WTC11 (cell line): ENCODE data around the gene NCK1. TPM values are rescaled to one million over a fixed set of nuclear protein-coding genes. Genes with fewer than 3 reads are reported as not detected.

ENCODE experiments used
- ATAC-seq: fragments of 200-7000 bp; cut with Tn5 transposase; 2 replicates; pipeline ENCODE4 v1.10.0; 2021; ENCODE audit warnings: mild to moderate bottlenecking, moderate library complexity
- CTCF ChIA-PET: fragments of 300-600 bp; sonication (Branson Sonifier 250); formaldehyde crosslinking; loops from one replicate; lab custom pipeline; 2021; ENCODE audit warnings: antibody characterized with exemption; lab: Charles Lee
- POLR2A ChIA-PET: fragments of 350-600 bp; sonication (Branson Sonifier 250); formaldehyde crosslinking; loops from one replicate; lab custom pipeline; 2021; ENCODE audit warnings: antibody characterized with exemption; lab: Charles Lee
- DNase-seq: peaks from one replicate; pipeline ENCODE4 v3.0.0; 2021; ENCODE audit warnings: low spot score
- H3K27ac Mint-ChIP-seq: 2 replicates; pipeline ENCODE4 v1.8.0; 2021; ENCODE audit warnings: mixed read lengths
- H3K27me3 Mint-ChIP-seq: 2 replicates; pipeline ENCODE4 v1.8.0; 2021; ENCODE audit warnings: low read depth, mild to moderate bottlenecking, moderate library complexity, mixed read lengths
- H3K36me3 Mint-ChIP-seq: 2 replicates; pipeline ENCODE4 v1.8.0; 2021; ENCODE audit warnings: mixed read lengths
- H3K4me1 Mint-ChIP-seq: 2 replicates; pipeline ENCODE4 v1.8.0; 2022; ENCODE audit warnings: mixed read lengths
- H3K4me3 Mint-ChIP-seq: 2 replicates; pipeline ENCODE4 v1.8.0; 2021; ENCODE audit warnings: mild to moderate bottlenecking, moderate library complexity, mixed read lengths
- H3K9me3 Mint-ChIP-seq: 2 replicates; pipeline ENCODE4 v1.8.0; 2021; ENCODE audit warnings: mixed read lengths
- ELF4 ChIP-seq: sonication (generic); formaldehyde crosslinking; IDR thresholded peaks from 2 replicates; pipeline ENCODE4 v1.8.1; 2022; ENCODE audit warnings: low read depth, mild to moderate bottlenecking, moderate library complexity, missing genetic modification reagents
- GRHL2 ChIP-seq: fragments of 250-450 bp; sonication (Bioruptor Pico); IDR thresholded peaks from 2 replicates; pipeline ENCODE4 v1.8.0; 2022; ENCODE audit warnings: mild to moderate bottlenecking, moderate library complexity; ENCODE audit not compliant: insufficient replicate concordance, severe bottlenecking
- GTF2I ChIP-seq: fragments of 250-450 bp; sonication (Bioruptor Pico); conservative IDR thresholded peaks from 2 replicates; pipeline ENCODE4 v1.4.0; 2021; ENCODE audit warnings: mild to moderate bottlenecking
- MYBL2 ChIP-seq: sonication (generic); formaldehyde crosslinking; IDR thresholded peaks from 2 replicates; pipeline ENCODE4 v1.8.1; 2023; ENCODE audit warnings: mild to moderate bottlenecking, moderate library complexity, missing genetic modification reagents
- NFATC4 ChIP-seq: fragments of 250-450 bp; sonication (Bioruptor Pico); IDR thresholded peaks from 2 replicates; pipeline ENCODE4 v1.9.0; 2021; ENCODE audit warnings: mild to moderate bottlenecking
- NFE2L1 ChIP-seq: sonication (generic); formaldehyde crosslinking; IDR thresholded peaks from 2 replicates; pipeline ENCODE4 v1.8.1; 2023; ENCODE audit warnings: missing genetic modification reagents
- NR3C1 ChIP-seq: sonication (generic); formaldehyde crosslinking; conservative IDR thresholded peaks from 2 replicates; pipeline ENCODE4 v1.8.1; 2023; ENCODE audit warnings: low read depth, mild to moderate bottlenecking, missing genetic modification reagents
- SMAD3 ChIP-seq: sonication (generic); formaldehyde crosslinking; IDR thresholded peaks from 2 replicates; pipeline ENCODE4 v1.8.0; 2022; ENCODE audit warnings: missing genetic modification reagents, mild to moderate bottlenecking, borderline replicate concordance
- ZNF416 ChIP-seq: fragments of 250-450 bp; sonication (Bioruptor Pico); IDR thresholded peaks from 2 replicates; pipeline ENCODE4 v1.9.0; 2021; ENCODE audit warnings: mild to moderate bottlenecking, inconsistent platforms
- total RNA-seq: library from RNA; stranded (reverse); gene quantifications from 3 replicates; pipeline ENCODE4 v1.2.3, GENCODE V29; 2021
- TF ChIP-seq, protein P1 (sequence below): sonication (generic); formaldehyde crosslinking; IDR thresholded peaks from 2 replicates; pipeline ENCODE4 v1.8.0; 2022; ENCODE audit warnings: missing genetic modification reagents
- TF ChIP-seq, protein P2 (sequence below): sonication (generic); formaldehyde crosslinking; IDR thresholded peaks from 2 replicates; pipeline ENCODE4 v1.8.0; 2022; ENCODE audit warnings: mild to moderate bottlenecking, missing genetic modification reagents
- TF ChIP-seq, protein P3 (sequence below): fragments of 250-450 bp; sonication (Bioruptor Pico); conservative IDR thresholded peaks from 2 replicates; pipeline ENCODE4 v1.9.0; 2021; ENCODE audit warnings: mild to moderate bottlenecking
- TF ChIP-seq, protein P4 (sequence below): sonication (generic); formaldehyde crosslinking; IDR thresholded peaks from 2 replicates; pipeline ENCODE4 v1.8.1; 2023; ENCODE audit warnings: mild to moderate bottlenecking, missing genetic modification reagents, borderline replicate concordance
- TF ChIP-seq, protein P5 (sequence below): sonication (generic); formaldehyde crosslinking; IDR thresholded peaks from 2 replicates; pipeline ENCODE4 v1.8.0; 2023; ENCODE audit warnings: missing genetic modification reagents
- TF ChIP-seq, protein P6 (sequence below): sonication (generic); formaldehyde crosslinking; IDR thresholded peaks from 2 replicates; pipeline ENCODE4 v1.8.1; 2022; ENCODE audit warnings: low read depth, missing genetic modification reagents, borderline replicate concordance
- TF ChIP-seq, protein P7 (sequence below): sonication (generic); formaldehyde crosslinking; IDR thresholded peaks from 2 replicates; pipeline ENCODE4 v1.8.1; 2023; ENCODE audit warnings: mild to moderate bottlenecking, moderate library complexity, missing genetic modification reagents

NCK1 gene
- total RNA-seq, 1 experiment from 2014 or later: 28.9 TPM

DNA sequence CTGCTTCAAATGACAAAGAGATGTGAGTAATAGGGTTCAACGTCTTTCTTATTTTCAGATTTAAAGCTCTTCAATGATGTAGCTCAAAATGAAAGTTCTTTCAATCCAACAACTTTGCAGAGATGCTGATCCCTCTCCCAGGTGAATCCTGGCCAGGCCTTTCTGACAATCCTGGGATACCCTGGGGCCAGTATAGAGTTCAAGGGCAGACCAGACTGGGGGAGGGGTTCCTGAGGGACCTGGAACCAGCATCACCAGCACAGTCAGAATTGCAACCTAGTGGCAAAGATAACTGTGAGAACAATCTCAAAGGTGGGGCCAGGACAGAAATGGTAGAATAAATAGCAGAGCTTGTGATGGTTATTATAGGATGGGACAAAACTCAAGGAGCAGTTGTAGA lies 19.7 kb upstream of the NCK1 start:
- no peaks in the 10 kb centered on the region for H3K9me3 Mint-ChIP-seq
- no peaks in the 10 kb centered on the region; the same call in 1 of the 2 replicates for H3K27me3 Mint-ChIP-seq
- H3K4me3 Mint-ChIP-seq: no peak overlapping the region
- TF ChIP-seq, protein P1, sequence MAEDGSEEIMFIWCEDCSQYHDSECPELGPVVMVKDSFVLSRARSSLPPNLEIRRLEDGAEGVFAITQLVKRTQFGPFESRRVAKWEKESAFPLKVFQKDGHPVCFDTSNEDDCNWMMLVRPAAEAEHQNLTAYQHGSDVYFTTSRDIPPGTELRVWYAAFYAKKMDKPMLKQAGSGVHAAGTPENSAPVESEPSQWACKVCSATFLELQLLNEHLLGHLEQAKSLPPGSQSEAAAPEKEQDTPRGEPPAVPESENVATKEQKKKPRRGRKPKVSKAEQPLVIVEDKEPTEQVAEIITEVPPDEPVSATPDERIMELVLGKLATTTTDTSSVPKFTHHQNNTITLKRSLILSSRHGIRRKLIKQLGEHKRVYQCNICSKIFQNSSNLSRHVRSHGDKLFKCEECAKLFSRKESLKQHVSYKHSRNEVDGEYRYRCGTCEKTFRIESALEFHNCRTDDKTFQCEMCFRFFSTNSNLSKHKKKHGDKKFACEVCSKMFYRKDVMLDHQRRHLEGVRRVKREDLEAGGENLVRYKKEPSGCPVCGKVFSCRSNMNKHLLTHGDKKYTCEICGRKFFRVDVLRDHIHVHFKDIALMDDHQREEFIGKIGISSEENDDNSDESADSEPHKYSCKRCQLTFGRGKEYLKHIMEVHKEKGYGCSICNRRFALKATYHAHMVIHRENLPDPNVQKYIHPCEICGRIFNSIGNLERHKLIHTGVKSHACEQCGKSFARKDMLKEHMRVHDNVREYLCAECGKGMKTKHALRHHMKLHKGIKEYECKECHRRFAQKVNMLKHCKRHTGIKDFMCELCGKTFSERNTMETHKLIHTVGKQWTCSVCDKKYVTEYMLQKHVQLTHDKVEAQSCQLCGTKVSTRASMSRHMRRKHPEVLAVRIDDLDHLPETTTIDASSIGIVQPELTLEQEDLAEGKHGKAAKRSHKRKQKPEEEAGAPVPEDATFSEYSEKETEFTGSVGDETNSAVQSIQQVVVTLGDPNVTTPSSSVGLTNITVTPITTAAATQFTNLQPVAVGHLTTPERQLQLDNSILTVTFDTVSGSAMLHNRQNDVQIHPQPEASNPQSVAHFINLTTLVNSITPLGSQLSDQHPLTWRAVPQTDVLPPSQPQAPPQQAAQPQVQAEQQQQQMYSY (CRISPR knock-in tag): peak; percentile 53
- no peak for TF ChIP-seq NR3C1 (CRISPR knock-in tag)
- H3K27ac Mint-ChIP-seq: 0 out of 2 replicates have a peak overlapping the region, but pooled peaks have one; percentile 12
- ChIA-PET CTCF (no interaction called here), POLR2A (no interaction called here)
- DNase-seq (no peak), ATAC-seq (no peak; the same call in 1 of the 2 replicates)
- peaks cover 29% of the 10 kb centered on the region for H3K4me1 Mint-ChIP-seq
- H3K36me3 Mint-ChIP-seq: peaks cover 30% of the 10 kb centered on the region

DNA sequence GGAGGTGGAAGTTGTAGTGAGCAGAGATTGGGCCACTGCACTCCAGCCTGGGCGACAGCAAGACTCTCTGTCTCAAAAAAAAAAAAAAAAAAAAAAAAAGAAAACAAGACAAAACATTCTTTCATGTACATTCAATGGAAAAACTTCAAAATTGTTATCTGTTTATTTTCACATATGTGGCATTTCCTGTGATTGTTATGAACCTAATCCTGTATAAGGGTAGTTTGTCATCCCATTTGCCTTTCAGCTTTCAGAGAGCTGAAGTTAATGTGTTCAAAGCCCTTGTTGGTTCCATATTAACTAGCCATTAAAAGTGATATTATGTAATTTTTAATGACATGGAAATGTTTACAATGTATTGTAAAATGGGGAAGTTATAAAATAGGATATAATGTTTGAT lies 17.3 kb upstream of the NCK1 start:
- peaks cover 30% of the 10 kb centered on the region for H3K36me3 Mint-ChIP-seq
- TF ChIP-seq SMAD3 (CRISPR knock-in tag): no peak
- TF ChIP-seq, protein P2, sequence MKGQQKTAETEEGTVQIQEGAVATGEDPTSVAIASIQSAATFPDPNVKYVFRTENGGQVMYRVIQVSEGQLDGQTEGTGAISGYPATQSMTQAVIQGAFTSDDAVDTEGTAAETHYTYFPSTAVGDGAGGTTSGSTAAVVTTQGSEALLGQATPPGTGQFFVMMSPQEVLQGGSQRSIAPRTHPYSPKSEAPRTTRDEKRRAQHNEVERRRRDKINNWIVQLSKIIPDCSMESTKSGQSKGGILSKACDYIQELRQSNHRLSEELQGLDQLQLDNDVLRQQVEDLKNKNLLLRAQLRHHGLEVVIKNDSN (CRISPR knock-in tag): no peak
- TF ChIP-seq GRHL2 (CRISPR knock-in tag): no peak
- TF ChIP-seq, protein P3, sequence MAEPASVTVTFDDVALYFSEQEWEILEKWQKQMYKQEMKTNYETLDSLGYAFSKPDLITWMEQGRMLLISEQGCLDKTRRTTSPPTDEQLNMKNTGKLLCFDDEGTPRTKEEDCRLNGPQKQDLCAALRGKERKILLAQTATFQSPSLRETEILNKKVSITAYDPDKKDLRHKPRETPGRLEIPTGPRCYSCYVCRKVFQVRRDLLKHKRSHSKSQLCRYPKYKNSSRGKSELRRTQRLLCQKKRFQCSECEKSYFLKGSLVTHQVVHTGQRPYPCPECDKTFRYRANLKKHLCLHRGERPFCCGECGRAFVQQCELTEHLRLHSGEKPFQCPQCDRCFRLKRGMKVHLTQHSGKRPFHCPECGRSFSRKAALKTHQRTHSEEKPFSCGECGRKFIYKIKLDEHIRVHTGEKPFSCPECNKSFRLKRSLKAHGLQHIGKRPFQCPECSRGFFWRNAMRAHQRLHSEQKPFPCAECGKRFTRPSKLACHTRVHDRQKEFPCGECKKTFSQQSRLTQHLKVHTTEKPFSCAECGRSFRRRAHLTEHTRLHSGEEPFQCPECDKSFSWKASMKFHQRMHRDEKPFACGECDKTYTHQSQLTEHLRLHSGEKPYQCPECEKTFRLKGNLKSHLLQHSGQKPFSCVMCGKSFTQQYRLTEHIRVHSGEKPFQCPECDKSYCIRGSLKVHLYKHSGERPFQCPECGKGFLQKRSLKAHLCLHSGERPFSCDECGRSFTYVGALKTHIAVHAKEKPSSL (CRISPR knock-in tag): no peak
- TF ChIP-seq ELF4: no peak
- TF ChIP-seq, protein P4, sequence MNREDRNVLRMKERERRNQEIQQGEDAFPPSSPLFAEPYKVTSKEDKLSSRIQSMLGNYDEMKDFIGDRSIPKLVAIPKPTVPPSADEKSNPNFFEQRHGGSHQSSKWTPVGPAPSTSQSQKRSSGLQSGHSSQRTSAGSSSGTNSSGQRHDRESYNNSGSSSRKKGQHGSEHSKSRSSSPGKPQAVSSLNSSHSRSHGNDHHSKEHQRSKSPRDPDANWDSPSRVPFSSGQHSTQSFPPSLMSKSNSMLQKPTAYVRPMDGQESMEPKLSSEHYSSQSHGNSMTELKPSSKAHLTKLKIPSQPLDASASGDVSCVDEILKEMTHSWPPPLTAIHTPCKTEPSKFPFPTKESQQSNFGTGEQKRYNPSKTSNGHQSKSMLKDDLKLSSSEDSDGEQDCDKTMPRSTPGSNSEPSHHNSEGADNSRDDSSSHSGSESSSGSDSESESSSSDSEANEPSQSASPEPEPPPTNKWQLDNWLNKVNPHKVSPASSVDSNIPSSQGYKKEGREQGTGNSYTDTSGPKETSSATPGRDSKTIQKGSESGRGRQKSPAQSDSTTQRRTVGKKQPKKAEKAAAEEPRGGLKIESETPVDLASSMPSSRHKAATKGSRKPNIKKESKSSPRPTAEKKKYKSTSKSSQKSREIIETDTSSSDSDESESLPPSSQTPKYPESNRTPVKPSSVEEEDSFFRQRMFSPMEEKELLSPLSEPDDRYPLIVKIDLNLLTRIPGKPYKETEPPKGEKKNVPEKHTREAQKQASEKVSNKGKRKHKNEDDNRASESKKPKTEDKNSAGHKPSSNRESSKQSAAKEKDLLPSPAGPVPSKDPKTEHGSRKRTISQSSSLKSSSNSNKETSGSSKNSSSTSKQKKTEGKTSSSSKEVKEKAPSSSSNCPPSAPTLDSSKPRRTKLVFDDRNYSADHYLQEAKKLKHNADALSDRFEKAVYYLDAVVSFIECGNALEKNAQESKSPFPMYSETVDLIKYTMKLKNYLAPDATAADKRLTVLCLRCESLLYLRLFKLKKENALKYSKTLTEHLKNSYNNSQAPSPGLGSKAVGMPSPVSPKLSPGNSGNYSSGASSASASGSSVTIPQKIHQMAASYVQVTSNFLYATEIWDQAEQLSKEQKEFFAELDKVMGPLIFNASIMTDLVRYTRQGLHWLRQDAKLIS (CRISPR knock-in tag): no peak
- TF ChIP-seq NFE2L1 (CRISPR knock-in tag): no peak
- TF ChIP-seq NR3C1 (CRISPR knock-in tag): no peak
- no peak for TF ChIP-seq NFATC4 (CRISPR knock-in tag)
- TF ChIP-seq, protein P5, sequence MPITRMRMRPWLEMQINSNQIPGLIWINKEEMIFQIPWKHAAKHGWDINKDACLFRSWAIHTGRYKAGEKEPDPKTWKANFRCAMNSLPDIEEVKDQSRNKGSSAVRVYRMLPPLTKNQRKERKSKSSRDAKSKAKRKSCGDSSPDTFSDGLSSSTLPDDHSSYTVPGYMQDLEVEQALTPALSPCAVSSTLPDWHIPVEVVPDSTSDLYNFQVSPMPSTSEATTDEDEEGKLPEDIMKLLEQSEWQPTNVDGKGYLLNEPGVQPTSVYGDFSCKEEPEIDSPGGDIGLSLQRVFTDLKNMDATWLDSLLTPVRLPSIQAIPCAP (CRISPR knock-in tag): no peak
- no peak for TF ChIP-seq MYBL2 (CRISPR knock-in tag)
- TF ChIP-seq GTF2I (CRISPR knock-in tag): no peak
- TF ChIP-seq, protein P6, sequence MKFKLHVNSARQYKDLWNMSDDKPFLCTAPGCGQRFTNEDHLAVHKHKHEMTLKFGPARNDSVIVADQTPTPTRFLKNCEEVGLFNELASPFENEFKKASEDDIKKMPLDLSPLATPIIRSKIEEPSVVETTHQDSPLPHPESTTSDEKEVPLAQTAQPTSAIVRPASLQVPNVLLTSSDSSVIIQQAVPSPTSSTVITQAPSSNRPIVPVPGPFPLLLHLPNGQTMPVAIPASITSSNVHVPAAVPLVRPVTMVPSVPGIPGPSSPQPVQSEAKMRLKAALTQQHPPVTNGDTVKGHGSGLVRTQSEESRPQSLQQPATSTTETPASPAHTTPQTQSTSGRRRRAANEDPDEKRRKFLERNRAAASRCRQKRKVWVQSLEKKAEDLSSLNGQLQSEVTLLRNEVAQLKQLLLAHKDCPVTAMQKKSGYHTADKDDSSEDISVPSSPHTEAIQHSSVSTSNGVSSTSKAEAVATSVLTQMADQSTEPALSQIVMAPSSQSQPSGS (CRISPR knock-in tag): no peak
- TF ChIP-seq, protein P7, sequence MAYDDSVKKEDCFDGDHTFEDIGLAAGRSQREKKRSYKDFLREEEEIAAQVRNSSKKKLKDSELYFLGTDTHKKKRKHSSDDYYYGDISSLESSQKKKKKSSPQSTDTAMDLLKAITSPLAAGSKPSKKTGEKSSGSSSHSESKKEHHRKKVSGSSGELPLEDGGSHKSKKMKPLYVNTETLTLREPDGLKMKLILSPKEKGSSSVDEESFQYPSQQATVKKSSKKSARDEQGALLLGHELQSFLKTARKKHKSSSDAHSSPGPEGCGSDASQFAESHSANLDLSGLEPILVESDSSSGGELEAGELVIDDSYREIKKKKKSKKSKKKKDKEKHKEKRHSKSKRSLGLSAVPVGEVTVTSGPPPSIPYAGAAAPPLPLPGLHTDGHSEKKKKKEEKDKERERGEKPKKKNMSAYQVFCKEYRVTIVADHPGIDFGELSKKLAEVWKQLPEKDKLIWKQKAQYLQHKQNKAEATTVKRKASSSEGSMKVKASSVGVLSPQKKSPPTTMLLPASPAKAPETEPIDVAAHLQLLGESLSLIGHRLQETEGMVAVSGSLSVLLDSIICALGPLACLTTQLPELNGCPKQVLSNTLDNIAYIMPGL (CRISPR knock-in tag): no peak
- no peak for TF ChIP-seq ZNF416
- POLR2A ChIA-PET: interaction anchor here (0.7 kb wide), 2 partner anchors 17 to 140 kb away, joined by 4 to 8 read pairs; no protein-coding TSS in a partner anchor
- no peaks in the 10 kb centered on the region for H3K9me3 Mint-ChIP-seq
- DNase-seq: no peak
- CTCF ChIA-PET: interaction anchor here (0.5 kb wide), 1 partner anchor 669 kb away, joined by 5 read pairs; no protein-coding TSS in a partner anchor
- H3K4me3 Mint-ChIP-seq: no peak overlapping the region
- no peaks in the 10 kb centered on the region; the same call in 1 of the 2 replicates for H3K27me3 Mint-ChIP-seq
- ATAC-seq: no peak
- no peak overlapping the region for H3K27ac Mint-ChIP-seq
- H3K4me1 Mint-ChIP-seq: peaks cover 12% of the 10 kb centered on the region
